Upper lobe of right lung (tissue), 1 donor: Measurements from ENCODE around the gene TRIM43. TPM values are rescaled to one million over a fixed set of nuclear protein-coding genes. Genes with fewer than 3 reads are reported as not detected.
"Not testable (repeated sequence)": the region's sequence is repeated elsewhere in the genome, so short reads cannot be mapped to it uniquely, and the experiment has no call there.

Experiments
- ATAC-seq: fragments of 200-7000 bp; cut with Tn5 transposase; one replicate; pipeline ENCODE4 v1.9.1; 2020; ENCODE audit warnings: mild to moderate bottlenecking, moderate library complexity
- DNase-seq: peaks from one replicate; pipeline ENCODE4 v3.0.0-alpha.2; 2020
- H3K27ac ChIP-seq: fragments of 200-600 bp; one replicate; pipeline ENCODE4 v1.8.0; 2022
- H3K27me3 ChIP-seq: fragments of 200-600 bp; one replicate; pipeline ENCODE4 v1.8.0; 2022; ENCODE audit warnings: mild to moderate bottlenecking
- H3K36me3 ChIP-seq: fragments of 200-600 bp; one replicate; pipeline ENCODE4 v1.8.0; 2022
- H3K4me1 ChIP-seq: fragments of 200-600 bp; one replicate; pipeline ENCODE4 v1.8.0; 2022
- H3K4me3 ChIP-seq: fragments of 200-600 bp; one replicate; pipeline ENCODE4 v1.8.0; 2022; ENCODE audit warnings: mild to moderate bottlenecking
- H3K9me3 ChIP-seq: fragments of 200-600 bp; one replicate; pipeline ENCODE4 v1.8.0; 2022
- intact Hi-C: fragments of 100-400 bp; cut with DNase I; formaldehyde crosslinking; loops from one replicate; pipeline ENCODE4 v1.11.0; 2022
- long read RNA-seq: library from polyadenylated mRNA; unstranded; transcript quantifications from one replicate; pipeline ENCODE4 v2.0.0, GENCODE V29; 2021
- total RNA-seq: library from RNA; stranded (reverse); fragmentation: NEBNext Ultra II Directional; extraction: Animal tissue kit (Norgen Biotek cat#: 25700); gene quantifications from one replicate; pipeline ENCODE4 v1.2.1, GENCODE V29; 2021
- TF ChIP-seq, protein P1 (sequence below): fragments of 200-600 bp; IDR thresholded peaks from one replicate; pipeline ENCODE4 v1.8.0; 2022; ENCODE audit warnings: antibody characterized with exemption
- donor health status: DM: no; HTN: yes; CAD: no; lungs with severe emphysema.

TRIM43 gene
- not detected for total RNA-seq
- long read RNA-seq, result 0 reads

DNA sequence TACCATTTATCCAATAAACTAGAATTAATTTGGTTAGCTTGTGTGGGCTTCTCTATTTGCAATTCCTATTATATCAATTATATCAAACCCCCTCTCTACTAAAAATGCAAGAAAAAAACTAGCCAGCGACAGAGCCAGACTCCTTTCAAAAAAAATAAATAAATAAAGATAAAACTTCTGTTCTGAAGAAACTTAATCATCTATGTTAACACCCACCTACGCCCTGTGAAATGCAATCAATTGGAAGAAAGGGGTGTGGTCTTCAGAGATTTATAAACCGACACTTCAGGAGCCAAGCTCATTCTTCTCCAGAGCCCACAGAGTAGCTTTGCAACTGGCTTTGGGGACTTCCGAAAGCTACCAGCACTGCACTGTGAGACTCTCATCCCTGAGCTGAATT lies at the start of gene TRIM43:
TSS of gene TRIM43 (plus strand) at position 301 of the 400 bp plus-strand sequence. CDS start 2,023 bp downstream, outside the sequence.
- intact Hi-C loops, H3K9me3 ChIP-seq: not testable (repeated sequence)

DNA sequence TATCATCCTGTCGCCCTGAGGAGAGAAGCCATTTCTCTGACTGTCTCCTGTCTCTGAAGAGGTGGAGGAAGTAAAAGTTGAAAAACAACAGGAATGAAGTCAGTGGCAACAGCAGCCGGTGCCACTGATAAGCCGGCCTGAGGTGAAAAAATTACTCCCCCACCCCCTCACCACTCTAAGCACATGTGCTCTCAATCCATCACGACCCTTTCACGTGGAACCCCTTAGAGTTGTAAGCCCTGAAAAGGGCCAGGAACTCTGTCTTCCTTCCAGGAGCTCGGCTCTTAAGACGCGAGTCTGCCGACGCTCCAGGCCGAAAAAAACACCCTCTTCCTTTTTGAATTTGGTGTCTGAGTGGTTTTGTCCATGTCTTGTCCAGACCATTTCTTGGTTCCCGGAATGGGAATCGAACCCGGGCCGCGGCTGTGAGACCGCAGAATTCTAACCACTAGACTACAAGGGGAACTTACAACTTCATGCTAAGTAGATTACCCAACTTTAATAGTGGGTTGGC lies 40.7 kb upstream of the TRIM43 start:
- Histone ChIP-seq H3K4me3 (no peak overlapping the region), H3K4me1 (no peaks in the 10 kb centered on the region), H3K27me3 (no peaks in the 10 kb centered on the region), H3K9me3 (no peaks in the 10 kb centered on the region), H3K36me3 (no peaks in the 10 kb centered on the region), H3K27ac (no peak overlapping the region)
- no peak for ATAC-seq
- DNase-seq, result no peak
- TF ChIP-seq, protein P1, sequence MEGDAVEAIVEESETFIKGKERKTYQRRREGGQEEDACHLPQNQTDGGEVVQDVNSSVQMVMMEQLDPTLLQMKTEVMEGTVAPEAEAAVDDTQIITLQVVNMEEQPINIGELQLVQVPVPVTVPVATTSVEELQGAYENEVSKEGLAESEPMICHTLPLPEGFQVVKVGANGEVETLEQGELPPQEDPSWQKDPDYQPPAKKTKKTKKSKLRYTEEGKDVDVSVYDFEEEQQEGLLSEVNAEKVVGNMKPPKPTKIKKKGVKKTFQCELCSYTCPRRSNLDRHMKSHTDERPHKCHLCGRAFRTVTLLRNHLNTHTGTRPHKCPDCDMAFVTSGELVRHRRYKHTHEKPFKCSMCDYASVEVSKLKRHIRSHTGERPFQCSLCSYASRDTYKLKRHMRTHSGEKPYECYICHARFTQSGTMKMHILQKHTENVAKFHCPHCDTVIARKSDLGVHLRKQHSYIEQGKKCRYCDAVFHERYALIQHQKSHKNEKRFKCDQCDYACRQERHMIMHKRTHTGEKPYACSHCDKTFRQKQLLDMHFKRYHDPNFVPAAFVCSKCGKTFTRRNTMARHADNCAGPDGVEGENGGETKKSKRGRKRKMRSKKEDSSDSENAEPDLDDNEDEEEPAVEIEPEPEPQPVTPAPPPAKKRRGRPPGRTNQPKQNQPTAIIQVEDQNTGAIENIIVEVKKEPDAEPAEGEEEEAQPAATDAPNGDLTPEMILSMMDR, result no peak
- intact Hi-C loops, result no loop called here

More for the DNA sequence above, at the start of gene TRIM43:
- H3K27ac ChIP-seq, H3K36me3 ChIP-seq, H3K4me1 ChIP-seq, DNase-seq, H3K27me3 ChIP-seq, H3K4me3 ChIP-seq, ATAC-seq: not testable (repeated sequence)

DNA sequence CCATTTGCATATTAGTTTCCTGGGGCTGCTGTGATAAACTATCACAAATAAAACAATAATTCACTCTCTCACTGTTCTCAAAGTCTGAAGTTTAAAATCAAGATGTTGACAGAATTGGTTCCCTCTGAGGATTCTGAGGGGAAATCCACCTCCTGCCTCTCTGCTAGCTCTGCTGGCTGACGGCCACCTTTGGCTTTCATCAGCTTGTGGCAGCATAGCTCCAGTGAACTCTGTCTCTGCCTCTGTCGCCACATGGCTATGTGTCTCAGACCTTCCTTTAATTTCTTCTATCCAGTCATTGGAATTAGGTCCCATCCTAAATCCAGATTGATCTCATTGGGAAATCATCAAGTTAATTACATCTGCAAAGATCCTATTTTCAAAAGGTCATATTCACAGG lies 38.9 kb upstream of the TRIM43 start:
- no peaks in the 10 kb centered on the region for H3K36me3 ChIP-seq
- no peak overlapping the region for H3K4me3 ChIP-seq
- DNase-seq (no peak), ATAC-seq (no peak)
- no peak overlapping the region for H3K27ac ChIP-seq
- H3K9me3 ChIP-seq, result no peaks in the 10 kb centered on the region
- TF ChIP-seq, protein P1, result no peak
- intact Hi-C loops, result no loop called here
- H3K4me1 ChIP-seq, result no peaks in the 10 kb centered on the region
- H3K27me3 ChIP-seq, result no peaks in the 10 kb centered on the region

DNA sequence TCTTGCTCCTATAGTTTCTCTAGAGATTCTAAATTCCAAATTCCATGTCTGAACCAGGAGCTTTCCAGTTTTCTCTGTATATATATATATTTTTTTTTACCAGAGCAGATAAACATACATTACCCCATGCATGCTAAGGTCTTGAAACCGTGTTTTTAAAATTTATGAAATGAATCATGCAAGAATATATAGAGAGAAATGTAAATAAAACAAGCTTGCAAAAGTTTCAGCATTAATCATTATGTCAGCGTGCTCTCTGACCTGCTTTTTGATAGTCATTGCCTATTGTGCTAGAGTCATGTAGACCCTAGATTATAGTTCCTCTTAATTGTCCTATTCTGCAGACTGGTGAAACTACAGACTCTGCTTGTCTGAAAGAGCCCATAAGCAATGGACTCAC lies 22.6 kb upstream of the TRIM43 start:
- intact Hi-C loops, result no loop called here
- TF ChIP-seq, protein P1, result no peak
- no peaks in the 10 kb centered on the region for H3K27me3 ChIP-seq
- ATAC-seq (no peak), DNase-seq (no peak)
- no peak overlapping the region for H3K4me3 ChIP-seq
- no peaks in the 10 kb centered on the region for H3K36me3 ChIP-seq
- no peak overlapping the region for H3K27ac ChIP-seq
- no peaks in the 10 kb centered on the region for H3K9me3 ChIP-seq
- no peaks in the 10 kb centered on the region for H3K4me1 ChIP-seq

DNA sequence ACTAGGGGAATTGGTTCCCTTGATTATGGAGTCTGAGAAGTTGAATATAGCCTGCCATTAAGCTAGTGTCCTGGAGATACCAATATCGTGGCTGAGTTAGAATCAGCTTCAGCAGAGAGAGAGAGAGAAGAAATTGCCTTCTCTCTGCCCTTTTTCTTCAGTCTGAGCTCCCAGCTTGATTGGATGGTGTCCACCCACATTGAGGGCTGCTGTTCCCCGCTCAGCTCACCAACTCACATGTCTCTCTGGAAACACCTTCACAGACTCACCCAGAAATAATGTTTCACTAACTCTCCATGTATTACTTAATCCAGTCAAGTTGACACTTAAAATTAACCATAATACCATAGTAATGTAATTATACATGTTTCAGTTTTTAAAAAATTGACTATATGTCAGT lies 17.9 kb upstream of the TRIM43 start:
- intact Hi-C loops, result no loop called here
- no peak overlapping the region for H3K27ac ChIP-seq
- no peak for ATAC-seq

DNA sequence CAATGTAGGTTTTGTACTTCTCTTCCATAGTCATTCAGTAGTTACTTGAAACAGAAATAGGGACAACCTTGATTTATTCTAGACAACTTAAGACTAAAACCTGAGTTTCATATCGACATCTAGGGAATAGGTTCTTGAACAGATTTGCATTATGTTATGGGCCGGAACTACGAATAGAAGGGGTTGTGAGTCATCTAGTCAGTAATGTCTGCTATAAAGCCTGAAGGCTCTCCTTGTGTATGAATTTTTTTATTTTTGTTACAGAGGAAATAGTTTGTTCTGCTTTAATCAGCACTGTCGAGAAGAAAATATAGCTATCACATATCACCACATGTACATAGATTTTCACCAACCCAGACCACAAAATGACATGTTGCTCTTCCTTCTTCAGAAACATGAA lies 17.3 kb upstream of the TRIM43 start:
- intact Hi-C loops, result no loop called here
- H3K27me3 ChIP-seq, result no peaks in the 10 kb centered on the region
- DNase-seq, result no peak
- H3K4me1 ChIP-seq, result no peaks in the 10 kb centered on the region
- H3K4me3 ChIP-seq, result no peak overlapping the region
- ATAC-seq, result no peak
- no peak overlapping the region for H3K27ac ChIP-seq
- TF ChIP-seq, protein P1, result no peak
- no peaks in the 10 kb centered on the region for H3K36me3 ChIP-seq
- H3K9me3 ChIP-seq, result no peaks in the 10 kb centered on the region

More for the DNA sequence above, 17.9 kb upstream of the TRIM43 start:
- H3K4me1 ChIP-seq, result no peaks in the 10 kb centered on the region
- DNase-seq, result no peak
- TF ChIP-seq, protein P1, result no peak
- no peaks in the 10 kb centered on the region for H3K36me3 ChIP-seq
- H3K9me3 ChIP-seq, result no peaks in the 10 kb centered on the region
- no peaks in the 10 kb centered on the region for H3K27me3 ChIP-seq
- no peak overlapping the region for H3K4me3 ChIP-seq
